ENCODE measurements around the gene TKT. TPM values are rescaled to one million over a fixed set of nuclear protein-coding genes. Genes with fewer than 3 reads are reported as not detected.

The TKT gene
- polyA plus RNA-seq, 2 of the 4 experiments (the other 2 are of a cell fraction), result 628 to 1,457 TPM

DNA sequence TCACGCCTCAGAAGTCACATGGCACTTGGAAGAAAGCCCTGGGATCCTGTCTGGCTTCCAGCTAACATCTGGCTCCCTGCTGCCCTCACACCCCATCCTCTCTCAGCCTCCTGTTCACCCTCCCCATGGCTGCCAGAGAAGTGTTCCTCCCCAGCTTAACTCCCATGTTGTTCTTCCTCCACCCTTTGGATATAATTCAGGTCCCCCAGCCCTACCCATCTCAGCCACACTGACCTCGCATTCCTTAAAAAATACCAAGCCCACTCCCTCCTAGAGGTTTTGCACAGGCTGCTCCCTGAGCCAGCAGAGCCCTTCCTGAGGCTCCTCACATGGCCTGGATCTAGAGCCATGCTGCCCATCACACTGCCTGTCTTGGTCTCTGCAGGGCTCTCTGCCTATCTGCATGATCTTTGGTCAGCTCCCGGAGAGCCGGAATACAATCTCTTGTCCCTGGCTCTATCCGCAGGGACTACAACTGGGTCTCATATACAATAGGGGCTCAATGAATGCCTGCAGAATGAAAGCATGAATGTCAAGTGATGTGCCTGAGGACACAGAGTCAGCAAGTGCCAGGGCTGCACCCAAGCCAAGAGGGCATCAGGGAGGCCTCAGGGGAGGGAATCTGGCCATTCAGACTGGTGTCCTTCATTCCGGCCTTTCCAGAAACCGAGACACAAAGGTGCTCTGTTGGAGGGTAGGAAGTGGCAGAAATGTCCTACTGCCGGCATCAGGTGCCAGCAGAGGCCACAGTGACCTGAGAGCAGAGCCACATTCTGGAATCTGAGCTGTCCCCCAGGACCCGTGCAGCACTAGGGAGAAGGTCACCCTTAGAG lies 3.8 kb upstream of the TKT start:
- H3K4me1 ChIP-seq, result peaks cover 39% of the 10 kb centered on the region
- 86% methylated on average over 7 of the region's 9 CpGs for WGBS (ENCODE audit: missing lambda C conversion rate)
- ATAC-seq (0 out of 6 replicates have a peak, but pooled peaks of 1 of the 2 experiments have one; percentile 4), DNase-seq (ENCODE audit: low read depth in 1 of 2, low spot score in 1 of 2) (no peak), FAIRE-seq (no peak)
- H3K9me3 ChIP-seq, result no peaks in the 10 kb centered on the region
- TF ChIP-seq KDM1A (IDR thresholded peaks at IDR 0.05; ENCODE audit: low read depth), result no peak
- TF ChIP-seq SREBF2 (IDR thresholded peaks at IDR 0.05), result no peak
- TF ChIP-seq ZC3H11A (IDR thresholded peaks at IDR 0.05), result no peak
- TF ChIP-seq ZSCAN20 (CRISPR knock-in tag; IDR thresholded peaks at IDR 0.05), result no peak
- TF ChIP-seq, protein P1, sequence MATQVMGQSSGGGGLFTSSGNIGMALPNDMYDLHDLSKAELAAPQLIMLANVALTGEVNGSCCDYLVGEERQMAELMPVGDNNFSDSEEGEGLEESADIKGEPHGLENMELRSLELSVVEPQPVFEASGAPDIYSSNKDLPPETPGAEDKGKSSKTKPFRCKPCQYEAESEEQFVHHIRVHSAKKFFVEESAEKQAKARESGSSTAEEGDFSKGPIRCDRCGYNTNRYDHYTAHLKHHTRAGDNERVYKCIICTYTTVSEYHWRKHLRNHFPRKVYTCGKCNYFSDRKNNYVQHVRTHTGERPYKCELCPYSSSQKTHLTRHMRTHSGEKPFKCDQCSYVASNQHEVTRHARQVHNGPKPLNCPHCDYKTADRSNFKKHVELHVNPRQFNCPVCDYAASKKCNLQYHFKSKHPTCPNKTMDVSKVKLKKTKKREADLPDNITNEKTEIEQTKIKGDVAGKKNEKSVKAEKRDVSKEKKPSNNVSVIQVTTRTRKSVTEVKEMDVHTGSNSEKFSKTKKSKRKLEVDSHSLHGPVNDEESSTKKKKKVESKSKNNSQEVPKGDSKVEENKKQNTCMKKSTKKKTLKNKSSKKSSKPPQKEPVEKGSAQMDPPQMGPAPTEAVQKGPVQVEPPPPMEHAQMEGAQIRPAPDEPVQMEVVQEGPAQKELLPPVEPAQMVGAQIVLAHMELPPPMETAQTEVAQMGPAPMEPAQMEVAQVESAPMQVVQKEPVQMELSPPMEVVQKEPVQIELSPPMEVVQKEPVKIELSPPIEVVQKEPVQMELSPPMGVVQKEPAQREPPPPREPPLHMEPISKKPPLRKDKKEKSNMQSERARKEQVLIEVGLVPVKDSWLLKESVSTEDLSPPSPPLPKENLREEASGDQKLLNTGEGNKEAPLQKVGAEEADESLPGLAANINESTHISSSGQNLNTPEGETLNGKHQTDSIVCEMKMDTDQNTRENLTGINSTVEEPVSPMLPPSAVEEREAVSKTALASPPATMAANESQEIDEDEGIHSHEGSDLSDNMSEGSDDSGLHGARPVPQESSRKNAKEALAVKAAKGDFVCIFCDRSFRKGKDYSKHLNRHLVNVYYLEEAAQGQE (IDR thresholded peaks at IDR 0.05), result no peak
- no peak for TF ChIP-seq CHD2 (IDR thresholded peaks at IDR 0.05; ENCODE audit: low read length, partially characterized antibody)
- no peak overlapping the region for H3K4me2 ChIP-seq
- CTCF ChIA-PET, result interaction anchor here (0.9 to 1.4 kb wide), 2 partner anchors 11 to 40 kb away, joined by 4 to 5 read pairs; no protein-coding TSS in a partner anchor
- H3K27ac ChIP-seq, result peak overlapping the region; percentile 99 to 100; a peak in 5 of 6 replicates
- POLR2A ChIA-PET, result no interaction called here
- H3K4me3 ChIP-seq, result no peak overlapping the region

DNA sequence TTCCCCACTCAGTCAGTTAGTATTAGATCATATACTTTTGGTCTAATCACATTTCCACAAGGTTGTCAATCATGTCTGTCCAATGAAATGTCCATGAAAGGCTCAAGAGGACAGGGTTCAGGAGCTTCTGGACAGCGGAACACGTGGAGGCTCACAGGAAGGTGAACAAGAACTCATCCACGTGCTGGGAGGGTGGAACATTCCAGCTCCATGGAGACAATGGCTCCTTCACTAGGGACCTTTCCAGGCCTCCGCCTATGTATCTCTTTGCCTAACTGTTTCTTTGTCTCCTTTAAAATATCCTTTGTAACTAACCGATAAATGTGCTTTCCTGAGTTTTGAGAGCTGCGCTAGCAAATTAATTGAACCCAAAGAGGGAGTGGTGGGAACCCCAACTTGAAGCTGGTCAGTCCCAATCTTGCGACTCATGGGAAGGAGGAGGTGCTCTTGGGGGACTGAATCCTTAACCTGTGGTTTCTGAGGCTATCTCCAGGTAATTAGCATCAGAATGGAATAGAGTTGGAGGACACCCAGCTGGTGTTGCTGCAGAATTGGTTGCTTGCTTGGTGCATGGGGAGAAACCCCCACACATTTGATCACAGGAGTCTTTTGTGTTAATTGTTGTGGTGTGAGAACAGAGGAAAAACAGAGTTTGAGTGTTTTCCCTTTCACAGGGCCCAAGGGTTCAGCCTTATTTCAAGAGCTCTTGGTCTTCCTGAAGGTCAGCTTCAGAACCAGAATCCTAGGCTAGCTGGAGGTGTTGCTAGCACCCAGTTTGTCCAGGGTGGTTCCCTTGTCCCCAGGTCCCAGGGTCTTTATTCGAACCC lies 3.0 kb upstream of the TKT start:
- H3K4me1 ChIP-seq, result peaks cover 38% of the 10 kb centered on the region
- no peak for DNase-seq (ENCODE audit: low read depth in 1 of 2, low spot score in 1 of 2)
- no peaks in the 10 kb centered on the region for H3K9me3 ChIP-seq
- H3K4me3 ChIP-seq, result no peak overlapping the region
- 82% methylated on average over 8 of the region's 8 CpGs for WGBS (ENCODE audit: missing lambda C conversion rate)
- H3K27ac ChIP-seq, result peak overlapping the region; percentile 99 to 100
- no peak for FAIRE-seq
- CTCF ChIA-PET, result interaction anchor here (0.8 to 1.4 kb wide), 3 partner anchors 12 to 39 kb away, joined by 3 to 5 read pairs (median 4); no protein-coding TSS in a partner anchor
- H3K4me2 ChIP-seq, result no peak overlapping the region
- POLR2A ChIA-PET, result no interaction called here
- ATAC-seq, result no peak
- TF ChIP-seq ZFP36 (IDR thresholded peaks at IDR 0.05; ENCODE audit: borderline replicate concordance, partially characterized antibody), result no peak
- TF ChIP-seq, protein P2, sequence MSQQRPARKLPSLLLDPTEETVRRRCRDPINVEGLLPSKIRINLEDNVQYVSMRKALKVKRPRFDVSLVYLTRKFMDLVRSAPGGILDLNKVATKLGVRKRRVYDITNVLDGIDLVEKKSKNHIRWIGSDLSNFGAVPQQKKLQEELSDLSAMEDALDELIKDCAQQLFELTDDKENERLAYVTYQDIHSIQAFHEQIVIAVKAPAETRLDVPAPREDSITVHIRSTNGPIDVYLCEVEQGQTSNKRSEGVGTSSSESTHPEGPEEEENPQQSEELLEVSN (IDR thresholded peaks at IDR 0.05; ENCODE audit: borderline replicate concordance, low read depth), result no peak
- TF ChIP-seq, protein P3, sequence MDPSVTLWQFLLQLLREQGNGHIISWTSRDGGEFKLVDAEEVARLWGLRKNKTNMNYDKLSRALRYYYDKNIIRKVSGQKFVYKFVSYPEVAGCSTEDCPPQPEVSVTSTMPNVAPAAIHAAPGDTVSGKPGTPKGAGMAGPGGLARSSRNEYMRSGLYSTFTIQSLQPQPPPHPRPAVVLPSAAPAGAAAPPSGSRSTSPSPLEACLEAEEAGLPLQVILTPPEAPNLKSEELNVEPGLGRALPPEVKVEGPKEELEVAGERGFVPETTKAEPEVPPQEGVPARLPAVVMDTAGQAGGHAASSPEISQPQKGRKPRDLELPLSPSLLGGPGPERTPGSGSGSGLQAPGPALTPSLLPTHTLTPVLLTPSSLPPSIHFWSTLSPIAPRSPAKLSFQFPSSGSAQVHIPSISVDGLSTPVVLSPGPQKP (IDR thresholded peaks at IDR 0.05; ENCODE audit: low read depth, low read length), result no peak
- no peak for TF ChIP-seq NPAS2 (CRISPR knock-in tag; IDR thresholded peaks at IDR 0.05; ENCODE audit: borderline replicate concordance)
- no peak for TF ChIP-seq SMC3 (IDR thresholded peaks at IDR 0.05)
- TF ChIP-seq, protein P4, sequence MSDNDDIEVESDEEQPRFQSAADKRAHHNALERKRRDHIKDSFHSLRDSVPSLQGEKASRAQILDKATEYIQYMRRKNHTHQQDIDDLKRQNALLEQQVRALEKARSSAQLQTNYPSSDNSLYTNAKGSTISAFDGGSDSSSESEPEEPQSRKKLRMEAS (IDR thresholded peaks at IDR 0.05), result no peak
- TF ChIP-seq, protein P5, sequence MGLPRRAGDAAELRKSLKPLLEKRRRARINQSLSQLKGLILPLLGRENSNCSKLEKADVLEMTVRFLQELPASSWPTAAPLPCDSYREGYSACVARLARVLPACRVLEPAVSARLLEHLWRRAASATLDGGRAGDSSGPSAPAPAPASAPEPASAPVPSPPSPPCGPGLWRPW (IDR thresholded peaks at IDR 0.05), result no peak
- no peak for TF ChIP-seq NR3C1 (IDR thresholded peaks at IDR 0.05)
- TF ChIP-seq HOXB13 (CRISPR knock-in tag; IDR thresholded peaks at IDR 0.05; ENCODE audit: low read depth), result no peak
- TF ChIP-seq CHD2 (IDR thresholded peaks at IDR 0.05; ENCODE audit: low read length, partially characterized antibody), result no peak
- no peak for TF ChIP-seq RAD21 (conservative IDR thresholded peaks at IDR 0.05 in 1 of 2, IDR thresholded peaks at IDR 0.05 in 1 of 2)
- no peak for TF ChIP-seq TP53 (CRISPR knock-in tag; IDR thresholded peaks at IDR 0.05)
- TF ChIP-seq FOXS1 (CRISPR knock-in tag; IDR thresholded peaks at IDR 0.05), result no peak
- TF ChIP-seq TFCP2L1 (CRISPR knock-in tag; IDR thresholded peaks at IDR 0.05), result no peak
- no peak for TF ChIP-seq EP300 (IDR thresholded peaks at IDR 0.05)
- TF ChIP-seq CHD4 (IDR thresholded peaks at IDR 0.05; ENCODE audit: borderline replicate concordance), result no peak
- no peak for TF ChIP-seq GATA3 (IDR thresholded peaks at IDR 0.05; ENCODE audit: borderline replicate concordance)

Measured in A549 (cell line).